Lung (tissue), 12 donors: ENCODE data around the gene CEP63. TPM values are rescaled to one million over a fixed set of nuclear protein-coding genes. Genes with fewer than 3 reads are reported as not detected.

Experiments used
- ATAC-seq: fragments of 200-7000 bp; cut with Tn5 transposase; one replicate; pipeline ENCODE4 v1.9.1; 2020; ENCODE audit warnings: moderate number of reproducible peaks; ENCODE audit not compliant: insufficient read depth, low FRiP score
- DNase-seq, 3 donors: peaks; one replicate each; pipeline ENCODE4 v3.0.0-alpha.2; 2013 to 2017
- H3K27ac ChIP-seq, 2 donors: one replicate each; pipeline ENCODE4 v1.5.1; 2013; ENCODE audit warnings: mild to moderate bottlenecking in 2 of 2, moderate library complexity in 2 of 2, control low read depth in 1 of 2, inconsistent platforms in 1 of 2, low read depth in 1 of 2, low read length in 1 of 2
- H3K27me3 ChIP-seq, 3 donors: one replicate each; pipeline ENCODE4 v1.5.1; 2013; ENCODE audit warnings: low read length in 2 of 3; ENCODE audit not compliant: control insufficient read depth in 3 of 3, insufficient read depth in 3 of 3
- H3K36me3 ChIP-seq, 4 donors: one replicate each; pipeline ENCODE4 v1.5.1; 2013; ENCODE audit warnings: low read length in 4 of 4, mild to moderate bottlenecking in 1 of 4, moderate library complexity in 1 of 4; ENCODE audit not compliant: control insufficient read depth in 4 of 4, insufficient read depth in 4 of 4
- H3K4me1 ChIP-seq, 5 donors: one replicate each; pipeline ENCODE4 v1.5.1; 2013; ENCODE audit warnings: low read length in 5 of 5, mild to moderate bottlenecking in 2 of 5, moderate library complexity in 1 of 5; ENCODE audit not compliant: control insufficient read depth in 5 of 5, insufficient read depth in 5 of 5
- H3K4me3 ChIP-seq: one replicate; pipeline ENCODE4 v1.5.1; 2013; ENCODE audit warnings: mild to moderate bottlenecking, control low read depth, moderate library complexity
- H3K9ac ChIP-seq, 2 donors: one replicate each; pipeline ENCODE4 v1.5.1; 2013; ENCODE audit warnings: low read length in 2 of 2, control low read depth in 1 of 2; ENCODE audit not compliant: insufficient read depth in 1 of 2
- H3K9me3 ChIP-seq, 4 donors: one replicate each; pipeline ENCODE4 v1.5.1; 2013; ENCODE audit warnings: low read length in 3 of 4, mild to moderate bottlenecking in 1 of 4, moderate library complexity in 1 of 4; ENCODE audit not compliant: control insufficient read depth in 4 of 4, insufficient read depth in 3 of 4
- CTCF ChIP-seq: IDR thresholded peaks from 2 replicates; pipeline ENCODE4 v1.5.1; 2012; ENCODE audit warnings: mild to moderate bottlenecking; ENCODE audit errors: control extremely low read depth, extremely low read depth
- WGBS, 2 donors: extraction: QIAGEN DNeasy Blood & Tissue Kit; methylation state at CpG; one replicate each; pipeline ENCODE4 v1.1.7; 2013; 5-methylcytosine and 5-hydroxymethylcytosine counted together
- polyA plus RNA-seq, 2 donors: library from polyadenylated mRNA; stranded (reverse); fragments of 200-250 nt; gene quantifications; one replicate each; pipeline ENCODE4 v1.2.1, GENCODE V29; 2013
- total RNA-seq, 2 donors: library from RNA; depleted of rRNA in 1 of 2; stranded (reverse); fragments of >200 nt in 1 of 2; gene quantifications; one replicate each; pipeline ENCODE4 v1.2.1, GENCODE V29; 2014 to 2021
- donor health status: control.
- donor health status: control.
- donor health status: Bipolar disorder and iron deficiency.
- donor health status: healthy.
- donor health status: DM: yes; HTN: yes; CAD: no.

The CEP63 gene
- total and polyA plus RNA-seq, 4 donors, result 12.4 to 50.1 (median 18.2) TPM

DNA sequence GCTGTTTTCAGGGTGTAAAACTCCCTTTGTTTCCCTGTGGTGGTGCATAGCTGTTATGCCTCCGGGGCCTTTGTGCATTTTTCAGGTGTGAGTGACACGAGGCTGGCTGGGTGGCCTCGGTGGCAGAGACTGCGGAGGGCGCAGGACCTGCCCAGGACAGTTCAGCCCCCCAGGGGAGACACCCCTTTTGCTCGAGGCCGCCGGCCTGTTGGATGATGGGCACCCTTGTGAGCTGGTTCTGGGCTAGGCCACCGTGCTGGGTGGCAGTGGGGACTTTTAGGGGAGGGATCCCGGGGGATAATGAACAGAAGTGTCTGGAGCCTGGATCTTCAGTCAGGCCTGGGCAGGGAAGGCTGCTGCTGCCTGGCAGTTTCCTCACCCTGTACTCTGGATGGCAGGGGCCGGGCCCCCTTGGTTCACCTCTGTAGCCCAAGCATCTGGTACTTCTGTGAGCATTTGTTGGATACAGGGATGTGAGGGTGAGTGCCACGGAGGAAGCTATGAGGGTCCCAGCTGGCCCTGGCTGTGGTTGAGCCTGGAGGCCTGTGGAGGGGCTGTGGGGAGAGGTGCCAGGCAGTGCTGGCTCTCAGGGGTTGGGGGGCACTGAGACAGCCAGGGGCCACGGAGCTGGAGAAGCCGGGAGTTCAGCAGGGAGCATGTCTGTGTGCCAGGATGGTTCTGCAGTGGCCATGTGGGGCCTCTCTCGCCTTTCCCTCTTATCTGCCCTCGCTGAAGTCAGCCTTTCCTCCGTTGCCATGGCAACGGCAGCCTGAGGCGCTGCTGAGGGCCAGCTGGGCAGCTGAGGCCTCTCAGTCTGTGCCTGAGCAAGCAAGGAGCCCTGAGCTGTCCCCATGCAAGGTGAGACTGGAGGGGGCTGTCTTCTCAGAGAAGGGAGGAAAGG, 115.9 kb downstream of the CEP63 start:
- H3K36me3 ChIP-seq, result no peaks in the 10 kb centered on the region
- no peak for ATAC-seq

DNA sequence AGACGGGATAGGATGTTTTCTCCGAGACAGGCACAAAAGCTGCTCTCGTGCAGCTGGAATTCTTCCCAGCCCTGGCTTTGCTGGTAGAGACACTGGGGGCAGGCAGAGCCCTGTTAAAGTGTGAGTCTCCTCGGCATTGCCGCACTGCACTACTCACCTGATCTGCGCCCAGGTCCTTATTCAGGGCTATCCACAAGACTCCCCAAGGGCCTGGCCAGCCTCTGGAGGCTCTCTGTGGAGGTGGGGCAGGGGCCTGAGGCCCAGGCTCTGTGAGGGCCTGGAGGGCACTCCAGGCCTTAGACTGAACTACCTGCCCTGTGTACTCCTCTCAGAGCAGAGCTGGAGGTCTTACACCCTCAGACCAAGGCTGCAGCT, 116.6 kb downstream of the CEP63 start:
- H3K27me3 ChIP-seq, result peaks cover 0 to 2% (median 0%) of the 10 kb centered on the region in 3 donors
- no peak for TF ChIP-seq CTCF
- 76 to 82% methylated on average over 6 of the region's 6 CpGs for WGBS, 2 donors
- no peaks in the 10 kb centered on the region for H3K9me3 ChIP-seq
- DNase-seq (no peak), ATAC-seq (no peak)
- H3K36me3 ChIP-seq, result no peaks in the 10 kb centered on the region
- no peak overlapping the region for H3K9ac ChIP-seq
- no peak overlapping the region for H3K27ac ChIP-seq
- no peak overlapping the region for H3K4me3 ChIP-seq
- peaks cover 0 to 28% (median 3%) of the 10 kb centered on the region in 5 donors for H3K4me1 ChIP-seq

More for the DNA sequence above, 115.9 kb downstream of the CEP63 start:
- Histone ChIP-seq H3K27ac (no peak overlapping the region), H3K4me1 (peaks cover 0 to 21% (median 3%) of the 10 kb centered on the region in 5 donors), H3K4me3 (no peak overlapping the region), H3K9ac (no peak overlapping the region), H3K27me3 (peaks cover 0 to 2% (median 0%) of the 10 kb centered on the region in 3 donors), H3K9me3 (peaks cover 0 to 2% (median 0%) of the 10 kb centered on the region in 4 donors)
- TF ChIP-seq CTCF, result no peak
- WGBS, 2 donors, result 65 to 79% methylated on average over 19 of the region's 19 CpGs
- peak; percentile 88 to 91 (median 90) for DNase-seq

DNA sequence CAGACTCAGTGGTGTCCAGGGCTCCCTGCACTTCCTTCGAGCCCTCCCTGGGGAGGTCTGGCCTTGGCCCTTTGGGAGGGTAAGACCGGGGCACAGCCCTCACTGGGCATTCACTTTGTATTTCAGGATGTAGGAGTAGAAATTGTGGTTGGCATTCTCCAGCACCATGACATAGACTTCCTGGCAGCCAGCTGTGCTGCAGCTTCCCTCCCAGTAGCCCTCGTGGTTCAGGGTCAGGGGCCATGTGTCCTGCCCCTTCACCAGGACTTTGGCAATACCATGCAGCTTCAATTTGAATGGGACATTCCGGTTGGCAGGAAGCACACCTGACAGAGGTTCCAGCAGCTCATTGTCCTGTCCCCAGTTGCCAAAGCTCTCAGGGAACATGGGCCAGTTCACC, 117.6 kb downstream of the CEP63 start:
- Histone ChIP-seq H3K4me1 (peaks cover 0 to 28% (median 3%) of the 10 kb centered on the region in 5 donors), H3K9me3 (no peaks in the 10 kb centered on the region), H3K36me3 (no peaks in the 10 kb centered on the region), H3K9ac (no peak overlapping the region), H3K27ac (no peak overlapping the region), H3K27me3 (peaks cover 0 to 2% (median 0%) of the 10 kb centered on the region in 3 donors), H3K4me3 (no peak overlapping the region)
- WGBS, 2 donors, result 29 to 50% methylated on average over 4 of the region's 4 CpGs
- ATAC-seq (no peak), DNase-seq (no peak)
- TF ChIP-seq CTCF, result no peak
